SIG-M5 treated with dmso at 0.1 percent for 504 hours (cell line): ENCODE results near the gene NBL1.

ENCODE experiments used
- DNase-seq: peaks from one replicate; lab custom pipeline; 2025; ENCODE audit not compliant: unreplicated experiment; lab: John Stamatoyannopoulos, UW

Gene NBL1

DNA sequence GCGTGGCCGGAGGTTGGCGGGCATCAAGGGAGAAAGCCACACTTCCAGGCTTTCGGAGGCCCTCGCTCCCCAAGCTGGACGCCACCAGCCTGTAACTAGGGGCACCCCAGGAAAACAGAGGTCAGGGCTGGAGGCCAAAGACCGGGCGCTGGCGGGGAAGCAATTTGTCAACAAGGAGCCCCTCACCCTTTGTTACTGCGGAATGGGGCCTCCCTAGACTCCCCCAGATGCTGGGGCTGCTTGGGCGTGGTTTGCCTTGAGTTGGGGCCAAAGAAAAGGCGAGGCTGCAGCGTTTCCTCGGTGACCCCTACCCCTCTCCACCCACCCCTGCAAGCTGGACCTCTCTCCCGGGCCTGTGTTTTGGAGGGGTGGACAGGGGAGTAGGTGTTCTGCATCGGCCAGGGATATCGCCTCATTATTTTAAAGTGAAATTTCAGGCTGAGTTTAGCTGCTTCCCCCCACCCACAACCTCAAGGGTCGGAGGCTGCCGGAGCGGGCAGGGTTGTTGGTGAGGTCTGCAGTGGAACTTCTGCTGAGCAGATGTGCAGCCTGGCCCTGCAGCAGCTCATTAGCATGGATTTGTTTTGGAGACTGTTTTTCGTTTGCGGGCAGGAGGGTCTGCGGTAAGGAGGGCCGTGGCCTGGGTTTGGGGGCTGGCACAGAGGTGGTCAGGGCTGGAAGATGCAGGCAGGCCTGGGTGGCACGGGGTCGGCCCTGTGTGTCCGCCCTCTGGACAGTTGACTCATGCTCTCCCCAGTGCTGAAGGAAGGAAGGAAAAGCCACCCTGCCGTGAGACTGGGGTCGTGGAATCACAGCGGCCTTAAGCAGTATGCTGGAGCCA lies 1.5 kb downstream of the NBL1 start:
- DNase-seq, result no peak

DNA sequence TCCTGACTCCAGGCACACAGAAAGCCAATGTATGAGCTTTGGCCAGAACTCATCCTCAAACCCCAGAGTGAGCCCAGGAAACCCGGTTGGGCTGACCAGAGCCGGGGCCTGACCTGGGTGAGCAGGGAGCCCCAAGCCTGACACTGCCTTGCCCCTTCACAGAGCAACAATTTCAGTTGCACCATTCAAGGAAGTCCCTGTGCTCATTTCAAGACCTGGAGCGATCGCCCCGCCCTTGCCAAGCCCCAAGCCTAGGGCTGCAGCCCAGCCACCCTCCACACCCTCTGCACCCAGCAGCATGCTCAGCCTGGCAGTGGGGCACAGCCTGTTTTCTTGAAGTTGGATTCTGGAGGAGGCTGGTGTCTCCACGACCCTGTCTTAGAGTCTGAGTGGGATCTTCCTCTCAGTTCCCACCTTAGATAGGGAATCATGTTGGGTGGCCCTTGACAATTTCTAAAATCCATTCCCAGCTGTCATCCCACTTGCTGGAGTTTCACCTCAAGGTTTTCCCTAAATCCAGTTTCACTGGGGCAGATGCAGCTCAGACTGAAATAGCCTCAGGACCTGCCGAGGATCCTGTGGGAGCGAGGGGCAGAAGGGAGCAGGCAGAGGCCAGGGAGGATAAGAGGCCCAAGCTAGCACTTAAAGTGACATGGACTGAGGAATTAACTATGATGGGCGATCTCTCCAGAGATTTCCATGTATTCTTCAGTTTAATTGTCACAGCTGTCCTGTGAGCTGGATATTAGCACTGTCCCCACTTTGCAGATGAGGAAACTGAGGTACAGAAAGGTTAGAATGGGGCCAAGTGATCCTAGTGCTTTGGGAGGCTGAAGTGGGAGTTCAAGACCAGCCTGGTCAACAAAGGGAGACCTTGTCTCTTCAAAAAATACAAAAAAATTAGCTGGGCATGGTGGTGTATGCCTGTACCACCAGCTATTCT lies 2.5 kb downstream of the NBL1 start:
- DNase-seq, result no peak

DNA sequence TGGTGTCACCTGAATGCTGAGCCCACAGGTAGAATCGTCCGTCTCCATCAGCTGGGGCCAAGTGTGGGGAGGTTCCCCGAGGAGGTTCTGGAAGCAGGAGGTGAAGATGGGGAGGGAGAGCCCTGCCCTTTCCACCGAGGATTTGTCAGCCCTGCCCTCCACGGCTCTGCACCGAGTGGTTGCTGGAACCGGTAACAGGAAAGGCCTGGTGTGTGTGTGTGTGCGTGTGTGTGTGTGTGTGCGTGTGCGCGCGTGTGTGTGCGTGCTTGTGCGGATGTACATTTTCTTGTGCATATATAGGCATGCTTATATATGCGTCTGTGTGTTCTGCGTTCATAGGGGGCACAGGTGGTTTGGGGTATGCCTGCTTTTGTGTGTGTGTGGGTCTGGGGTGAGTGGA lies 3.5 kb downstream of the NBL1 start:
- DNase-seq, result no peak

DNA sequence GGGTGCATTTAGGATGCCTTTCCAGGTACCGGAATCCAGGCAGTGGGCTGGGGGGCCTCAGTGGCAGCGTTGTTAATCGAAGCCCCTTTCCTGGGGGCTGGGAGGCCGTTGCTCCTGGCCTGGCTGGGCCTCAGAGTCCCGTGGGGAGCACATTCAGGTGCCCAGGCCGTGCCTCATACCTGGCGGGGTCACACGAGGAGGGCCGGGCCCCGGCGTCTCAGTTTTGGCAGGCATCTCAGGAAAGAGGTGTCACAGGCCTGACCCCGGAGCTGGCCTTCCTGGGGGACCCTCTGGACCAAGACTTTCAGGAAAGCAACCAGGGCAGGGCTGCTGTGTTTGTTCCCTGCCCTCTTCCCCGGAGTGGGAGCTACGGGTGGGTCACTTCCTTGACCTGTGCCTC lies 4.1 kb downstream of the NBL1 start:
- no peak for DNase-seq

DNA sequence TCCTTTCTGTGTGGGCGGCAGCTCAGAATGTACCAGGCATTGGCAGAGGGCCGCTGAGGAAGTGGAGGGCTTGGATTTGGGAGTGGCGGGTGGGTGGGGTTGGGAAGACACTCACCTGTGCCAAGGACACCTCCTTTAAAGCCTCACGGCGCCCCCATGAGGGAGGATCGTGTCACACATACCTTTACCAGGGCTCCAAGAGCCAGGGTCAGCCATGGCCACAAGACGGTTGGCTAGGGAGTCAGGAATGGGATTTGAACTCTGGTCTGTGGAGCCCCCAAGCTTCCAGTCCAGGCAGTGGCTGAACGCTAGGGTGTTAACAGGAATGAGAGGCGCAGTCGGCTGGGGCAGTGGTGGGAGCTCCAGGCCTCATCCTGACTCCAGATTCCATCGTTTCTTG lies 4.6 kb downstream of the NBL1 start:
- DNase-seq, result no peak

DNA sequence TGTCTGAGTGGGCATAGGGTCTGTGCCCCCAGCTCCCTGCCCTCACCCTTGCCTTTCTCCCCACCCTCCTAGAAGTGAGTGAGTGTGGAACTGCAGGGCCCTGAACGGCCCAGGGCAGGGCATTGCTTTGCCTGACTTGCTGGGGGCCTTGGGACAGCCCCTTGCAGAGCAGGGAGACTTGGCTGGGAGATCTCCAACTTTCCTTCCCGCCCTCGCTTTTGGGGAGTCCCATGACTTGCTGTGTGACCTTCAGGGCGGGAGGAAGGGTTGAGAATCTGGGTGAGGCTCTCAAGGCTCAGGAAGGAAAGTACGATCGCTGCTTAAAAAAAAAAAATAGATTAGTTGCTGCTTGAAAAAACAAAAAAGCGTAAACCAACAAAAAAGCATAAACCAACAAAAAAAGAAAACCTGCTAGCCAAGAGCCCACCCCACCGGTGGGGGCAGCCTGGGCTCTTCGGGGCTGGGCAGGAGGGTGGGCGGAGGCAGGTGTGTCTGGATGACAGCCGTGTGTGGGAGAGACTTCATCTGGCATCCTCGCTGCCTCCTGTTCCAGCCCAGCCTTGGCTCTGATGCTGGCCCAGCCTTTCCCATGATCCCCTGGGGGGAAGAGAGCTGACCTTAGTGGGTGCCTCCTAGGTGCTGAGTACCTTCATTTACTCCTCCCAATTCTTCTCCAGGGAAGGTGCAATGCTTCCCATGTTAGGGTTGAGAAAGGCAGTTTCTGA lies 6.5 kb downstream of the NBL1 start:
- DNase-seq, result no peak

DNA sequence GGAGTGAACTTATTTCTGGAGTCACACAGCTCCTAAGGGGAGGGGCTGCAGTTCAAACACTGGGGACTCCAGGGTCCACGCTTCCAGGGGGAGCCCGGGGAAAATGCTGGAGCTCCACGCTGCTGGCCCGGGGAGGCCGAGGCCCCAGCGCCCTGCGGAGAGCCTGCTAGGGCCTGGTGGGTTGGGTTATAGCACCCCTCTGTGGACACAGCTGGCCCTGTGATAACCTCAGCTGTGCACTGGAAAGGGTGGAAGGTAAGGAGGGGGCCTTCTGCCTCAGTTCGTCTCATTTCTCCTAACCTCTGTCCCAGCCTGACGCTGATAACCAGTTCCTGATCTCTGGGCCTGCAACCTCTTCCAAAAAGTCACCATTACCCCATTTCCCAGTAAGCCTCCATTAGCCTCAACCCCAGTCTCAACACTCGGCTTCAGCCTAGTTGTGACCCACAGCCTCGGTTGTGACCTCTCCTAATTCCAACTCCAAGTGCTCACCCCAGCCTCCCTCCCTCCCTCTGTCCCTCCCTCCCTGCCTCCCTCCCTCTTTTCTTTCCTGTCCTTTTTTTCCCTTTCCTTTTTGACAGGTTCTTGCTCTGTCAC lies 7.1 kb downstream of the NBL1 start:
- no peak for DNase-seq

DNA sequence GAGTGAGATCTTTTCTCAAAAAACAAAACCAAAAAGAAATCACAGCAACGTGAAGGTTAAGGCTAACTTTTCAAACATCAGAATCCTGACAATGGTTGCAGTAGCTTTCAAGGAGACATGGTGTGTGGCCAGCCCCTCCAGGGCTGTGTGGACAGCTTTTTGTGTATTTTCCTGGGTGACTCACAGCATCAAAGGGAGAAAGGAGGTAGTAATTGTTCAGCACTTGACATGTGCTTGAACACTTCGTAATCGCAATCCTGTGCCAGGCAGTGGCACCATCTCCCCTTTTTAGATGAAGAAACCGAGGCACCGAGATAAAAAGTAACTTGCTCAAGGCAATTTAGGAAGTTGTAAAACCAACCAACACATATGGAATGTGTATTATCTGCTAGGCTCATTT lies 10.3 kb downstream of the NBL1 start:
- no peak for DNase-seq

DNA sequence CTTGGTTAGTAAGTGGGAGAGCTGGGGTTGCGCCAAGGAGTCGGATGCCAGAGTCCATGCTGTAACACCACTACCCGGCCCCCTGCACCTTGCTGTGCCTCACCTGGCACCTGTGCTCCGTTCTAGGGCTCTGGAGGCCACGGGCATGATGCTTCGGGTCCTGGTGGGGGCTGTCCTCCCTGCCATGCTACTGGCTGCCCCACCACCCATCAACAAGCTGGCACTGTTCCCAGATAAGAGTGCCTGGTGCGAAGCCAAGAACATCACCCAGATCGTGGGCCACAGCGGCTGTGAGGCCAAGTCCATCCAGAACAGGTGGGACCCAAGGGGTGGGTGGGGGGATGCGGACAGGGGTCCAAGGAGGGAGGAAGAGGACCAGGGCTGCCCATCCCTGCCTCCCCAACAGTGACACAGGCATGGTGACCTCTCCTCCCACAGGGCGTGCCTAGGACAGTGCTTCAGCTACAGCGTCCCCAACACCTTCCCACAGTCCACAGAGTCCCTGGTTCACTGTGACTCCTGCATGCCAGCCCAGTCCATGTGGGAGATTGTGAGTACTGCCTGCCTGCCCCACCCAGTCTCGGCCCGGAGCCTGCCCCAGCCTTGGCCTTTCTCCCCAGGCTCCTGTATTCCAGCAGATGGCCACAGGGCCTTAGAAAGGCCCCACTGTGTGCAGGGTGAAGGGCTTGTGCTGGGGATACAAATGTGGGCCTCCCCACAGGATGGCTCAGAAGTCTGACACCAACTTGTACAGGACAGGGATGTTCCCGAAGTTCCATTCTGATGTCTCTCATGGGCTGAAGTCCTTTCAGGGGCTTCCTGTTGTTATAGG lies 11.0 kb downstream of the NBL1 start:
- no peak for DNase-seq

DNA sequence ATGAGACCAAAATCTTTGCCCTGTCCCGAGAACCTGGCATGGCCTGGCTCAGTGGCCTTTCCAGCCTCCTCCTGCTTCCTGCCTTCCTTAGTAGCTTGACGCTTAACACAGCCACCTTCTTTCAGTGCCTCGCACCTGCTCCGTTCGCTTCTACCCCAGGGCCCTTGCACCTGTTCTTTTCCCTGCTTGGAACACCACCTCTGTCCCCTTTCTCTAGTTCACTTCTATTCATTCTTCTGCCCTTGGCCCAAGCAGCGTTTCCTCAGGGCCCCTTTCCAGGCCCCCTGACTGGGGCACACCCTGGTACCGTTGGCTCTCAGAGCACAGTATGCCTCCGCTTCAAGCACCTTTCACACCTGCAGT lies 11.6 kb downstream of the NBL1 start:
- no peak for DNase-seq

DNA sequence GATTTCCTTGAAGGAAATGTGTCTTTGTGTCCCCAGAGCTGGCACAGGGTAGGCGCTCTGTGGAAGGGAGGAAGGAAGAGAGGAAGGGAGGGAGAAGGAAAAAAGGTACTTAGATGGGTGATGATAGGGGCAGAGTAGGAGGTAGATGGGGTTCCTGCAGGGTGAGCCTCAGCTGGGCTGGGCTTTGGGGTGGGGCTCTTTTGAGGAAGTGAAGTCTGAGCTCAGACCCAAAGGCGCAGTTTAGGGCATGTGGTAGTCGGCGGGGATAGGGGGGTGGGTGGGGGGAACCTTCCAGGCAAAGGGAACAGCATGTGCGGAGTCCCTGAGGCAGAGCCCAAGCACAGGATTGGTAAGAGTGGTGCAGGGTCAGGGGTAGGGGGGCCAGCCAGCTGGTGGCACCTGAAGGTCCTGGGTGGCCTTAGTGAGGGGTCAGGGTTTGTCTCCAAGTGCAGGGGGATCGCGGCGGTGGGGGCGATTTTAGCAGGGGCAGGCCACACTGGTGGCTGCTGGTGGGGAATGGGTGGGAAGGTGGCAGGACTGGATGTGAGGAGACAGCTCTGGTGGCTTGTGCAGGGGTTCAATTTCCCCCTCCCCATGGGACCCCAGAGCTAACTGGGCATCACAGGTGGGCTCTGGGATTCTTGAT lies 12.1 kb downstream of the NBL1 start:
- peak; percentile 24 for DNase-seq

DNA sequence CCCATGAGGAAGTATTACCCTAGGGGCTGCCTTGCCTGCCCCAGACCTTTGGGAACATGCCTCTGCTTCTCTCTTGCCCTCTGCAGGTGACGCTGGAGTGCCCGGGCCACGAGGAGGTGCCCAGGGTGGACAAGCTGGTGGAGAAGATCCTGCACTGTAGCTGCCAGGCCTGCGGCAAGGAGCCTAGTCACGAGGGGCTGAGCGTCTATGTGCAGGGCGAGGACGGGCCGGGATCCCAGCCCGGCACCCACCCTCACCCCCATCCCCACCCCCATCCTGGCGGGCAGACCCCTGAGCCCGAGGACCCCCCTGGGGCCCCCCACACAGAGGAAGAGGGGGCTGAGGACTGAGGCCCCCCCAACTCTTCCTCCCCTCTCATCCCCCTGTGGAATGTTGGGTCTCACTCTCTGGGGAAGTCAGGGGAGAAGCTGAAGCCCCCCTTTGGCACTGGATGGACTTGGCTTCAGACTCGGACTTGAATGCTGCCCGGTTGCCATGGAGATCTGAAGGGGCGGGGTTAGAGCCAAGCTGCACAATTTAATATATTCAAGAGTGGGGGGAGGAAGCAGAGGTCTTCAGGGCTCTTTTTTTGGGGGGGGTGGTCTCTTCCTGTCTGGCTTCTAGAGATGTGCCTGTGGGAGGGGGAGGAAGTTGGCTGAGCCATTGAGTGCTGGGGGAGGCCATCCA lies 12.8 kb downstream of the NBL1 start:
- DNase-seq, result no peak

DNA sequence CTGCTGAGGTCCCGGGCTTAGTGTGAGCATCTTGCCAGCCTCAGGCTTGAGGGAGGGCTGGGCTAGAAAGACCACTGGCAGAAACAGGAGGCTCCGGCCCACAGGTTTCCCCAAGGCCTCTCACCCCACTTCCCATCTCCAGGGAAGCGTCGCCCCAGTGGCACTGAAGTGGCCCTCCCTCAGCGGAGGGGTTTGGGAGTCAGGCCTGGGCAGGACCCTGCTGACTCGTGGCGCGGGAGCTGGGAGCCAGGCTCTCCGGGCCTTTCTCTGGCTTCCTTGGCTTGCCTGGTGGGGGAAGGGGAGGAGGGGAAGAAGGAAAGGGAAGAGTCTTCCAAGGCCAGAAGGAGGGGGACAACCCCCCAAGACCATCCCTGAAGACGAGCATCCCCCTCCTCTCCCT lies 13.4 kb downstream of the NBL1 start:
- no peak for DNase-seq

DNA sequence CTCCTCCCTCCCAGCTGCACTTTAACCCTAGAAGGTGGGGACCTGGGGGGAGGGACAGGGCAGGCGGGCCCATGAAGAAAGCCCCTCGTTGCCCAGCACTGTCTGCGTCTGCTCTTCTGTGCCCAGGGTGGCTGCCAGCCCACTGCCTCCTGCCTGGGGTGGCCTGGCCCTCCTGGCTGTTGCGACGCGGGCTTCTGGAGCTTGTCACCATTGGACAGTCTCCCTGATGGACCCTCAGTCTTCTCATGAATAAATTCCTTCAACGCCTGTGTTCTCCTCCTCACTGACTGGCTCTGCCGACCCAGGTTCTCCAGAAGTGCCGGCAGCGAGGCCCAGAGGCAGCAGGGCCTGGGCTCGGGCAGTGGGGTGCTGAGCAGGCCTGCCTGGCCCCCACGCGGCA lies 14.1 kb downstream of the NBL1 start:
- DNase-seq, result no peak

DNA sequence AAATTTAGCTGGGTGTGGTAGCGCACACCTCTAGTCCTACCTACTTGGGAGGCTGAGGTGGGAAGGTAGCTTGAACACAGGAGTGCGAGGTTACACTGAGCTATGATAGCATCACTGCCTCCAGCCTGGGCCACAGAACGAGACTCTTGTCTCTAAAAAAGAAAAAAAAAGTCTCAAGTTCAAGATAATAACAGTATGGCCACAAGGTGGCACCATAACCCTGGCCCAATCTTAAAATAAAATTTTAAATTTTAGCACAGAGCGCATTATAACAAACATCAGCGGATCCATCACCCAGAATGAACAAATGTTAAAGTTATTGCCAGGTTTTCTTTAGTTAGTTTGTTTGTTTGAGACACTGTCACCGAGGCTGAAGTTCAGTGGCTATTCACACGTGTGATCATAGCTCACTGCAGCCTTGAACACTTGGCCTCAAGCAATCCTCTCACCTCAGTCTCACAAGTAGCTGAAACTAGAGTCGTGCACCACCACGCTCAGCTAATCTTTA lies 17.7 kb downstream of the NBL1 start:
- peak; percentile 26 for DNase-seq

DNA sequence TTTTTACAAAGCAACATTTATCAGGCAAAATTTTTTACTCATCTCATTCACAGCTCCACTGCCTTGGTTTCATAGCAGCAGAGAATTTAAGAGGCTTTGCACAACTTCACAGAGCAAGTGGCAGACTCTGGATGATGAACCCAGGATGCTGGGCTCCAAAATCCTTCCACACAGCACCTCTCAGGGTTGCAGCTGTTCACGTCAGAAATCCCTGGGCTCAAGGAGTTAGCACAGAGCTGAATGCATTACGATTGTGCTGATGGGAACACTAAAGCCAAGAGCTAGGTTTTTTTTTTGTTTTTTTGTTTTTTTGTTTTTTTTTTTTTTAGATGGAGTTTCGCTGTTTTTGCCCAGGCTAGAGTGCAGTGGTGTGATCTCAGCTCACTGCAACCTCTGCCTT lies 18.2 kb downstream of the NBL1 start:
- DNase-seq, result no peak

DNA sequence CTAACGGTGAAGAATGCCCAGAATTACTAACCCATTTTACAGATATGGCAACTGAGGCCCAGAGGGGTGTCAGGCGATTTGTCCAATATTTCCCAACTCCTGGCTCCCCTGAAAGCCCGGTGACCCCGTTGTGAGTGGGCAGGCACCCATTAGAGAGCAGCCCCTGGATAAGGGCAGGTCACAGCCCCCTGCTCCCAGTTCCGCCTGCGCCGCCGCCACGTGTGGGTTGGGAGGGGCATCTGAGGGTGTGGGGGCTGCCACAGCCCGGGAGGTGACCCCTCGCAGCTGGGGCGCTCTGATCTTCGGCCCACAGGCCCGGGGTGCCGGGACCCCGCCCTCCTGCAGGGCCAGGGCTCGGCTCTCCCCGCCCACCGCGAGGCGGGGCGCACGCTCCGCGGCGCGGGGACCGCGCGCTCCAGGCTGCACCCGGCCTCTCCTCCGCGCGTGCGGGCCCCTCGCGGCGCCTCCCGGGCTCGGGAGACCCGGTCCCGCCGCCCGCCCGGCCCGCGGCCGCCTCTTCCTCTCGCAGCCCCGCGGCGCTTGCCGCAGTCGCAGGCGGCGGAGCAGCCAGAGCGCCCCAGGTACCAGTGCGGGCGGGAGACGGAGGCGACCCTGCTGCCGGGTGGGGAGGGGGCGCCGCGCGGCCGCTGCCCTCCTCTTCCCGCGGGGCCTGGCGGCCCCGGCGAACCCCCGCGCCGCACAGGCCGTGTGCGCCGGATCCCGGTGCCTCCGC lies 20.5 kb downstream of the NBL1 start, which contains the start of gene HTR6:
TSS of gene HTR6 (plus strand) at position 423 of the 733 bp plus-strand sequence. CDS start 879 bp downstream, outside the sequence.
- DNase-seq, result no peak

DNA sequence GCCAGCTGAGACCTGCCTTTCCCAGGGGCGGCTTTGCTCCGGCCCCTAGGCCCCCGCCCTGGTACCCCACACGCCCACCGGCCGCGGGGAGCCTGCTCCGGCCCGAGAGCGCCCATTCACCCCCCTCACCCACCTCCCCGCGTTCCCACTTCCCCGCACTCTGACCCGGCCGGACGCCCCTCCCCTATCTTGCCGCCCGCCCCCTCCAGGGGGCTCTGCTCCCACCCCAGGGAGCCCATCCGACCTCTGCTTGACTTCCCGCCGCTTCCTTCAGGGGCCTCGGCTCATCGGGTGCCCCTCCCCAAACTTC lies 21.0 kb downstream of the NBL1 start:
- DNase-seq, result no peak
